Measurements from ENCODE around the gene ENOX2. TPM values are rescaled to one million over a fixed set of nuclear protein-coding genes. Genes with fewer than 3 reads are reported as not detected.
"Not testable (repeated sequence)": the region's sequence is repeated elsewhere in the genome, so short reads cannot be mapped to it uniquely, and the experiment has no call there.

The ENOX2 gene
- total RNA-seq, 1 donor from 2014 or later = 8.1 TPM

GRCh38 chrX:130803537-130803936, 99.5 kb downstream of the ENOX2 start:
- no peak for DNase-seq (ENCODE audit: low read depth)
- H3K4me3 ChIP-seq (ENCODE audit: low read depth, low read length) = no peak overlapping the region
- no peak for TF ChIP-seq CTCF (conservative IDR thresholded peaks at IDR 0.05; ENCODE audit: low read depth, low read length)

DNA sequence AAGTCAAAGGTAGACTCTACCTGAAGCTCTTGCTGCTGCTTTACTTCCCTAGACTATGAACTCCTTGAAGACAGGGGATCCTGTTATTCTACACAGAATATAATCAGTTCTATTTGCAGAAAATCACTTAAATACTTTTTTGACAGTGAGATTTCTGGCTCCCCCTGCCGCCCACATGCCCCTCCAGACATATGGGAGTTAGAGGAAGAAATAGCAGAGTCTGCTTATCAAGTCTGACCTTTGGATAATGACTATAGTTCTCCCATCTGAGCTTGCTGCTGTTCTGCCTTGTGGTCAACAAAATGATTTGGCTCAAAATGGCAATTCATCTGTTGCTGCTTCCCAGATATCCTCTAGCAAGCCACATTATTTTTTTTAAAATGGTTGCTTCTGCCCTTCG, 101.1 kb downstream of the ENOX2 start:
- no peak overlapping the region for H3K4me3 ChIP-seq (ENCODE audit: low read depth, low read length)
- DNase-seq (ENCODE audit: low read depth) = no peak
- TF ChIP-seq CTCF (conservative IDR thresholded peaks at IDR 0.05; ENCODE audit: low read depth, low read length) = peak; percentile 12

GRCh38 chrX:130799393-130799792, 103.6 kb downstream of the ENOX2 start:
- H3K4me3 ChIP-seq (ENCODE audit: low read depth, low read length) = no peak overlapping the region
- TF ChIP-seq CTCF (conservative IDR thresholded peaks at IDR 0.05; ENCODE audit: low read depth, low read length) = no peak
- DNase-seq (ENCODE audit: low read depth) = no peak

GRCh38 chrX:130793975-130794374, 109.0 kb downstream of the ENOX2 start:
- TF ChIP-seq CTCF (conservative IDR thresholded peaks at IDR 0.05; ENCODE audit: low read depth, low read length) = no peak
- no peak for DNase-seq (ENCODE audit: low read depth)
- no peak overlapping the region for H3K4me3 ChIP-seq (ENCODE audit: low read depth, low read length)

DNA sequence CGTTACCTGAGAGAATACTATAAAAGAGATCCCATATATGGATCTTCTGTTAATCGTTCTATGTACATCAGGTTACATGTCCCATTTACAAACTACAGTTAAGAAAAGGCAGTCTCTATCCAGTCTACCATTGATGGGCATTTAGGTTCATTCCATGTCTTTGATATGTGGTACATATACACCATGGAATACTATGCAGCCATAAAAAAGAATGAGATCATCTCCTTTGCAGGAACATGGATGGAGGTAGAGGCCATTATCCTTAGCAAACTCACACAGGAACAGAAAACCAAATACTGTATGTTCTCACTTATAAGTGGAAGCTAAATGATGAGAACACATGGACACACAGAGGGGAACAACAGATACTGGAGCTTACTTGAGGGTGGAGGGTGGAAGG, 111.1 kb downstream of the ENOX2 start:
- H3K4me3 ChIP-seq (ENCODE audit: low read depth, low read length) = not testable (repeated sequence)

GRCh38 chrX:130789793-130790192, 113.2 kb downstream of the ENOX2 start:
- H3K4me3 ChIP-seq (ENCODE audit: low read depth, low read length) = no peak overlapping the region
- no peak for DNase-seq (ENCODE audit: low read depth)
- TF ChIP-seq CTCF (conservative IDR thresholded peaks at IDR 0.05; ENCODE audit: low read depth, low read length) = no peak

More for the DNA sequence above, 111.1 kb downstream of the ENOX2 start:
- DNase-seq (ENCODE audit: low read depth) = not testable (repeated sequence)

- DNase-seq (ENCODE audit: low read depth) = no peak
These were observed 114.0 kb downstream of the ENOX2 start for GRCh38 chrX:130788786-130789581.

More at GRCh38 chrX:130788786-130789581, 114.0 kb downstream of the ENOX2 start:
- no peak for TF ChIP-seq CTCF (conservative IDR thresholded peaks at IDR 0.05; ENCODE audit: low read depth, low read length)
- no peak overlapping the region for H3K4me3 ChIP-seq (ENCODE audit: low read depth, low read length)

Data from epithelial cell of proximal tubule (primary cell).